K562 (cell line): ENCODE measurements around the gene ACTG2. TPM values are rescaled to one million over a fixed set of nuclear protein-coding genes. Genes with fewer than 3 reads are reported as not detected.

Experiments
- ETV1 ChIP-seq: fragments of 450-650 bp; conservative IDR thresholded peaks from 2 replicates; pipeline ENCODE4 v1.6.1; 2016; ENCODE audit warnings: missing genetic modification characterization, control low read depth, low read depth, missing compliant biosample characterization
- FOXK1 ChIP-seq: sonication (generic); formaldehyde crosslinking; IDR thresholded peaks from 2 replicates; pipeline ENCODE4 v1.8.0; 2022; ENCODE audit warnings: missing genetic modification reagents, mild to moderate bottlenecking, borderline replicate concordance
- ZNF318 ChIP-seq, 2 experiments: fragments of 450-650 bp; IDR thresholded peaks; 2 replicates each; pipeline ENCODE4 v1.6.1; 2016; ENCODE audit warnings: mild to moderate bottlenecking in 2 of 2, borderline replicate concordance in 1 of 2, low read depth in 1 of 2, moderate library complexity in 1 of 2
- ZNF436 ChIP-seq: fragments of 250-450, 450-650 bp; sonication (Bioruptor Pico); formaldehyde crosslinking; IDR thresholded peaks from 2 replicates; pipeline ENCODE4 v1.7.0; 2020; ENCODE audit warnings: mild to moderate bottlenecking
- polyA plus RNA-seq, 8 experiments: library from polyadenylated mRNA; depleted of rRNA in 4 of 8; stranded (reverse) in 5 of 8; unstranded in 3 of 8; fragments of >200 nt; fragmentation: Nextera tagmentation in 2 of 8; fragmentation: Illumina TruSeq in 1 of 8; extraction: Ambion mirVana in 2 of 8; extraction: Trizol in 1 of 8; gene quantifications; 2 replicates each; pipeline versions ENCODE4 v1.2.1 to v1.2.3, GENCODE V29; 2011 to 2014; ENCODE audit warnings: inconsistent platforms in 1 of 8, missing spikeins in 1 of 8
- total RNA-seq, 7 experiments: library from RNA; depleted of rRNA in 6 of 7; stranded (reverse); fragments of >200 nt in 6 of 7; fragmentation: Illumina TruSeq in 2 of 7; extraction: Trizol in 2 of 7; gene quantifications; 2 replicates each; pipeline versions ENCODE4 v1.2.1 to v1.2.3, GENCODE V29; 2011 to 2021; ENCODE audit warnings: low replicate concordance in 1 of 7
- TF ChIP-seq, protein P1 (sequence below), 2 experiments: fragments of 450-650 bp in 1 of 2; sonication (generic) in 1 of 2; formaldehyde crosslinking in 1 of 2; IDR thresholded peaks; 2 replicates each; pipeline versions ENCODE4 v1.7.1 to v1.9.0; 2016 to 2022; ENCODE audit warnings: inconsistent platforms in 1 of 2, mild to moderate bottlenecking in 1 of 2, missing genetic modification reagents in 1 of 2

Gene ACTG2
- total and polyA plus RNA-seq, 9 of the 15 experiments (the other 6 are each of a cell fraction or from before 2014, with no cell fraction given): 0.06 to 0.60 TPM; not detected in 7

DNA sequence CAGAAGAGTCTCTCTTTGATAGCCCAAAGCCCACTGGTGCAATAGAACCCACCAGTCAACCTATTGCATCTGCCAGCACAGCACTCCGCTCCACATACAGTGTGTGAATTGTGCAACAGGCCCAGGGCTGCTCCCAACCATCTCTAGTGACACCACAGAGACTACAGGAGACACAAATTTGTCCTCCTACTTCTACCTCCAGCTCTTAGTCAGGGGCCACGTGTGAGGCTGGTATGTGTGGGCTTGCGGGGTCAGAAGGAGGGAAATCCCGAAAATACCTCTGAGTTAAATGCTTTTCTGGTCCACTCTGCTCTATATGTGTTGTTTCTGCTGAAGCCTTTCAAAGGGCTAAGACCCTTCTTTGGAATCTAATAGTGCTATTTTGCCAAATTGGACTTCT lies 51.9 kb downstream of the ACTG2 start (continued):
- TF ChIP-seq ETV1 (no peak), ZNF318 (IDR thresholded peaks at IDR 0.05; ENCODE audit: borderline replicate concordance in 1 of 2, low read depth in 1 of 2) (no peak), ZNF436 (no peak), FOXK1 (CRISPR knock-in tag) (no peak)
- TF ChIP-seq, protein P1, sequence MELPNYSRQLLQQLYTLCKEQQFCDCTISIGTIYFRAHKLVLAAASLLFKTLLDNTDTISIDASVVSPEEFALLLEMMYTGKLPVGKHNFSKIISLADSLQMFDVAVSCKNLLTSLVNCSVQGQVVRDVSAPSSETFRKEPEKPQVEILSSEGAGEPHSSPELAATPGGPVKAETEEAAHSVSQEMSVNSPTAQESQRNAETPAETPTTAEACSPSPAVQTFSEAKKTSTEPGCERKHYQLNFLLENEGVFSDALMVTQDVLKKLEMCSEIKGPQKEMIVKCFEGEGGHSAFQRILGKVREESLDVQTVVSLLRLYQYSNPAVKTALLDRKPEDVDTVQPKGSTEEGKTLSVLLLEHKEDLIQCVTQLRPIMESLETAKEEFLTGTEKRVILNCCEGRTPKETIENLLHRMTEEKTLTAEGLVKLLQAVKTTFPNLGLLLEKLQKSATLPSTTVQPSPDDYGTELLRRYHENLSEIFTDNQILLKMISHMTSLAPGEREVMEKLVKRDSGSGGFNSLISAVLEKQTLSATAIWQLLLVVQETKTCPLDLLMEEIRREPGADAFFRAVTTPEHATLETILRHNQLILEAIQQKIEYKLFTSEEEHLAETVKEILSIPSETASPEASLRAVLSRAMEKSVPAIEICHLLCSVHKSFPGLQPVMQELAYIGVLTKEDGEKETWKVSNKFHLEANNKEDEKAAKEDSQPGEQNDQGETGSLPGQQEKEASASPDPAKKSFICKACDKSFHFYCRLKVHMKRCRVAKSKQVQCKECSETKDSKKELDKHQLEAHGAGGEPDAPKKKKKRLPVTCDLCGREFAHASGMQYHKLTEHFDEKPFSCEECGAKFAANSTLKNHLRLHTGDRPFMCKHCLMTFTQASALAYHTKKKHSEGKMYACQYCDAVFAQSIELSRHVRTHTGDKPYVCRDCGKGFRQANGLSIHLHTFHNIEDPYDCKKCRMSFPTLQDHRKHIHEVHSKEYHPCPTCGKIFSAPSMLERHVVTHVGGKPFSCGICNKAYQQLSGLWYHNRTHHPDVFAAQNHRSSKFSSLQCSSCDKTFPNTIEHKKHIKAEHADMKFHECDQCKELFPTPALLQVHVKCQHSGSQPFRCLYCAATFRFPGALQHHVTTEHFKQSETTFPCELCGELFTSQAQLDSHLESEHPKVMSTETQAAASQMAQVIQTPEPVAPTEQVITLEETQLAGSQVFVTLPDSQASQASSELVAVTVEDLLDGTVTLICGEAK (IDR thresholded peaks at IDR 0.05): no peak
- TF ChIP-seq, protein P1 (CRISPR knock-in tag; IDR thresholded peaks at IDR 0.05): no peak
